Bronchial epithelial cell (primary cell): ENCODE data around the gene TMED5. TPM values are rescaled to one million over a fixed set of nuclear protein-coding genes. Genes with fewer than 3 reads are reported as not detected.
A peak's percentile ranks its signal among the peaks of the same experiment; 100 is the strongest.
"Not testable (repeated sequence)": the region's sequence is repeated elsewhere in the genome, so short reads cannot be mapped to it uniquely, and the experiment has no call there.

Experiments
- DNase-seq: peaks from one replicate; pipeline ENCODE4 v3.0.0-alpha.2; 2010; ENCODE audit warnings: low read depth
- FAIRE-seq: peaks from 2 replicates; lab custom pipeline; 2011; peaks lifted over from hg19 to GRCh38; lab: Jason Lieb, UNC
- H3K27me3 ChIP-seq: 2 replicates; pipeline ENCODE4 v1.5.1; 2011; ENCODE audit warnings: low read length; ENCODE audit not compliant: control insufficient read depth, insufficient read depth
- H3K36me3 ChIP-seq: 2 replicates; pipeline ENCODE4 v1.5.1; 2011; ENCODE audit warnings: low read length; ENCODE audit not compliant: control insufficient read depth, insufficient read depth
- H3K4me3 ChIP-seq: 2 replicates; pipeline ENCODE4 v1.5.1; 2011; ENCODE audit warnings: mild to moderate bottlenecking, low read depth, low read length, control low read depth
- total RNA-seq: library from RNA; depleted of rRNA; stranded (reverse); fragments of >200 nt; gene quantifications from 2 replicates; pipeline ENCODE4 v1.2.1, GENCODE V29; 2014
- TF ChIP-seq, protein P1 (sequence below): IDR thresholded peaks from 2 replicates; pipeline ENCODE4 v1.5.1; 2011; ENCODE audit warnings: mild to moderate bottlenecking, moderate library complexity, low read length, control low read depth, inconsistent platforms; ENCODE audit not compliant: insufficient read depth, severe bottlenecking

TMED5 gene
- total RNA-seq, 1 donor from 2014 or later = 52.7 TPM

DNA sequence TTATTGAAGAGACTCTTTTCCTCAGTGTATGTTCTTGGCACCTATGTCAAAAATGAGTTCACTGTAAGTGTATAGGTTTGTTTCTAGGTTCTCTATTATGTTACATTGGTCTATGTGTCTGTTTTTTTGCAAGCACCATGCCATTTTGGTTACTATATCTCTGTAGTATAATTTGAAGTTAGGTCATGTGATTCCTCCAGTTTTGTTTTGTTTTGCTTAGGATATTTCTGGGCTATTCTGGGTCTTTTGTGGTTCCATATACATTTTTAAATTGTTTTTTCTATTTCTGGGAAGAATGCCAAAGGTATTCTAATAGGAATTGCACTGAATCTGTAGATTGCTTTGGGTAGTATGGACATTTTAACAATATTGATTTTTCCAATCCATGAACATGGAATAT lies 13.2 kb downstream of the TMED5 start:
- DNase-seq (no peak), FAIRE-seq (no peak)
- TF ChIP-seq, protein P1, sequence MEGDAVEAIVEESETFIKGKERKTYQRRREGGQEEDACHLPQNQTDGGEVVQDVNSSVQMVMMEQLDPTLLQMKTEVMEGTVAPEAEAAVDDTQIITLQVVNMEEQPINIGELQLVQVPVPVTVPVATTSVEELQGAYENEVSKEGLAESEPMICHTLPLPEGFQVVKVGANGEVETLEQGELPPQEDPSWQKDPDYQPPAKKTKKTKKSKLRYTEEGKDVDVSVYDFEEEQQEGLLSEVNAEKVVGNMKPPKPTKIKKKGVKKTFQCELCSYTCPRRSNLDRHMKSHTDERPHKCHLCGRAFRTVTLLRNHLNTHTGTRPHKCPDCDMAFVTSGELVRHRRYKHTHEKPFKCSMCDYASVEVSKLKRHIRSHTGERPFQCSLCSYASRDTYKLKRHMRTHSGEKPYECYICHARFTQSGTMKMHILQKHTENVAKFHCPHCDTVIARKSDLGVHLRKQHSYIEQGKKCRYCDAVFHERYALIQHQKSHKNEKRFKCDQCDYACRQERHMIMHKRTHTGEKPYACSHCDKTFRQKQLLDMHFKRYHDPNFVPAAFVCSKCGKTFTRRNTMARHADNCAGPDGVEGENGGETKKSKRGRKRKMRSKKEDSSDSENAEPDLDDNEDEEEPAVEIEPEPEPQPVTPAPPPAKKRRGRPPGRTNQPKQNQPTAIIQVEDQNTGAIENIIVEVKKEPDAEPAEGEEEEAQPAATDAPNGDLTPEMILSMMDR = no peak
- Histone ChIP-seq H3K4me3 (no peak overlapping the region), H3K36me3 (no peaks in the 10 kb centered on the region), H3K27me3 (no peaks in the 10 kb centered on the region)

DNA sequence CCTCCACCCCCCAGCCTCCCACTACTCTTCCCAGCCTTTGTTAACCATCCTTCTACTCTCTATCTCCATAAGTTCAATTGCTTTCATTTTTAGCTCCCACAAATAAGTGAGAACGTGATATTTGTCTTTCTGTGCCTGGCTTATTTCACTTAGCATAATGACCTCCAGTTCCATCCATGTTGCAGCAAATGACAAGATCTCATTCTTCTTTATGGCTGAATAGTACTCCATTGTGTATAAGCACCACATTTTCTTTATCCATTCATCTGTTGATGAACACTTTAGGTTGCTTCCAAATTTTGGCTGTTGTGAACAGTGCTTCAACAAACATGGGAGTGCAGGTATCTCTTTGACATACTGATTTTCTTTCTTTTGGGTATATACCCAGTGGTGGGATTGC lies 14.3 kb downstream of the TMED5 start:
- FAIRE-seq, DNase-seq, H3K4me3 ChIP-seq, H3K27me3 ChIP-seq, H3K36me3 ChIP-seq: not testable (repeated sequence)

DNA sequence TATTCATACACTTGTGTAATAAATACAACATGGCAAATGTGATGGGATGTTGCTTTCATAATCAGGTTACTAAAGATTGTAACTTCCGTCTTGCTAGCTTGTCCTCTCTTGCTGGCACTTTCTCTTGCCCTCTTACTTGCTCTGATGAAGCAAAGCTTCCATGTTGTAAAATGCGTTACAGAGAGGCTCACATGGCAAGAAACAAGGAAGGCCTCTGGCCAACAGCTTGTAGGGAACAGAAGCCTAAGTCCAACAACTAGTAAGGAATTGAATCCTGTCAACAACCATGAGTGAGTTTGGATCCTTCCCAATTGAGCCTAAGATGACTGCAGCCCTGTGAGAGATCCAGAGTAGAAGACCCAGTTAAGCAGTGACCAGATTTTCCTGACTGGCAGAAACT lies 15.4 kb downstream of the TMED5 start:
- no peak overlapping the region for H3K4me3 ChIP-seq
- DNase-seq (no peak), FAIRE-seq (no peak)
- TF ChIP-seq, protein P1 = no peak
- H3K36me3 ChIP-seq = no peaks in the 10 kb centered on the region
- no peaks in the 10 kb centered on the region for H3K27me3 ChIP-seq

DNA sequence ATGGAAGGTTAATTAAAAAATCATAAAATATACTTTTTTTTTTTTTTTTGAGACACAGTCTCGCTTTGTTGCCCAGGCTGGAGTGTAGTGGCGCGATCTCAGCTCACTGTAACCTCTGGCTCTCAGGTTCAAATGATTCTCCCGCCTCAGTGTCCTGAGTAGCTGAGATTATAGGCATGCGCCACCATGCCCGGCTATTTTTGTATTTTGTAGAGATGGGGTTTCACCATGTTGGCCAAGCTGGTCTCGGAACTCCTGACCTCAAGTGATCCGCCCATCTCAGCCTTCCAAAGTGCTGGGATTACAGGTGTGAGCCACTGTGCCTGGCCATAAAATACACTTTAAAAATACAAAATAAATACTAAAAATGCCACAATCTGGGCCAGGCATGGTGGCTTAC lies 16.9 kb downstream of the TMED5 start:
- DNase-seq, FAIRE-seq, H3K27me3 ChIP-seq, H3K4me3 ChIP-seq, H3K36me3 ChIP-seq: not testable (repeated sequence)

DNA sequence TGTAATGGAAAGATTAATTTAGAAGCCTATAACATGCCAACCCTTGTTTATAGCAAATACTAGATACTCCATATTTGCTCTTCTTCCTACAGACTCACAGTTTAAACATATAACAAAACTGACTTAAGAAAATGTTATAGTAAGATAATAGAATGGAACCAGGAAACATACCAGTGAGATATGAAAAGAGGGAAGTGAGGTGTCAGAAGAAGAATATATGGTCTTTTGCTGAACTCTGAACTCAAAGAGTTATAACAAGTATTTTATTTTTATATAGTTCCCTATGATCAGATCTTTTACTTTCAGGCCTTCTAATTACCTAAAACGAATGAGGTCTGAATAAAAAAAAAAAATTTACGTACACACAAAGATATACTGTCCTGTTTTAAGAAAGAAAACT lies 20.9 kb downstream of the TMED5 start:
- FAIRE-seq = no peak
- H3K36me3 ChIP-seq = peaks cover 2% of the 10 kb centered on the region

DNA sequence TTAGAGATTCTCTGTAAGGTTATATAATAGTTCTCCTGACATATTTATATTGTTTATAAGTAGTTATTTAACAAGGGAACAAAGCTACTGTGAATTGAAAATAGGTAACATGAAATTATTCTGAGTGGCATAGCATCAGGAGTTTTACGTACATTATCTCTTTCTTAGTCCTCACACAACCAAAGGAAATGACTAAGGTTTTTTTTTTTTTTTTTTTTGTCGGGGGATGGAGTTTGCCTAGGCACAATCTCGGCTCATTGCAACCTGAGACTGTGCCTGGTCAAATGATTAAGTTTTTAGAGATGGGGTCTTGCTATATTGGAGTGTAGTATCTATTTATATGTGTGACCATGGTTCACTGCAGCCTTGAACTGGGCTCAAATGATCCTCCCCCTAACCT lies 24.9 kb downstream of the TMED5 start:
- TF ChIP-seq, protein P1 = no peak
- Histone ChIP-seq H3K27me3 (no peaks in the 10 kb centered on the region), H3K4me3 (no peak overlapping the region), H3K36me3 (peaks cover 3% of the 10 kb centered on the region)
- DNase-seq (peak; percentile 43), FAIRE-seq (no peak)

More for the DNA sequence above, 20.9 kb downstream of the TMED5 start:
- no peak for DNase-seq
- TF ChIP-seq, protein P1 = no peak
- no peak overlapping the region for H3K4me3 ChIP-seq
- no peaks in the 10 kb centered on the region for H3K27me3 ChIP-seq

DNA sequence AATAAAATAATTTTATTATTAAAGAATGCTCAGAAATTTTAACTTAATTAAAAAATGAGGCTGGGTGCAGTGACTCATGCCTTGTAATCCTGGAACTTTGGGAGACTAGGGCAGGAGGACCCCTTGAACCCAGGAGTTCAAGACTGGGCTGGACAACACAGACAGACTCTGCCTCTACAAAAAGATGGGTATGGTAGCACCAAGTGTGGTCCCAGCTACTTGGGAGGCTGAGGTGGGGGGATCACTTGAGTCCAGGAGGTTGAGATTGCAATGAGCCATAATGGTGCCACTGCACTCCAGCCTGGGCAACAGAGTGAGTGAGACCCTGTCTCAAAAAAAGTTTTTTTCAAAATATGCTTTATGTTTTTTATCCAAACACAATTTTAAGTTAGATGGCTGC lies 25.3 kb downstream of the TMED5 start:
- Histone ChIP-seq H3K36me3 (peaks cover 3% of the 10 kb centered on the region), H3K27me3 (no peaks in the 10 kb centered on the region), H3K4me3 (no peak overlapping the region)
- TF ChIP-seq, protein P1 = no peak
- no peak for FAIRE-seq
- no peak for DNase-seq
